Endothelial cell of umbilical vein (primary cell): ENCODE results near the gene NIN. TPM values are rescaled to one million over a fixed set of nuclear protein-coding genes. Genes with fewer than 3 reads are reported as not detected.

Experiments used
- BruUV-seq: library from RNA; stranded (reverse); fragments of 400-500 nt; replicated peaks from 2 replicates; lab custom pipeline; 2021; lab: Mats Ljungman, UMichigan
- CTCF ChIA-PET: fragments of 300-600, 350-600 bp; sonication (Branson Sonifier 250); formaldehyde crosslinking; loops from one replicate; lab custom pipeline; 2021; ENCODE audit warnings: antibody characterized with exemption, inconsistent platforms; lab: Charles Lee
- POLR2A ChIA-PET: fragments of 300-600, 350-600 bp; sonication (Branson Sonifier 250); formaldehyde crosslinking; loops from one replicate; lab custom pipeline; 2021; ENCODE audit warnings: antibody characterized with exemption, inconsistent platforms; lab: Charles Lee
- DNase-seq: peaks from one replicate; pipeline ENCODE4 v3.0.0-alpha.2; 2011; ENCODE audit warnings: low read depth, low spot score
- FAIRE-seq: peaks from 2 replicates; lab custom pipeline; 2011; peaks lifted over from hg19 to GRCh38; lab: Jason Lieb, UNC
- H2AFZ ChIP-seq: 2 replicates; pipeline ENCODE4 v1.6.0; 2012; ENCODE audit warnings: low read depth, low read length, control low read depth, inconsistent platforms
- H3K27ac ChIP-seq: 2 replicates; pipeline ENCODE4 v1.5.1; 2011; ENCODE audit warnings: low read depth, mild to moderate bottlenecking, control low read depth, low read length, moderate library complexity; ENCODE audit not compliant: insufficient read depth
- H3K27me3 ChIP-seq, 2 experiments: 2 replicates each; pipeline versions ENCODE4 v1.6.0 to v1.6.1; 2011; ENCODE audit warnings: low read length in 2 of 2, mixed read lengths in 1 of 2; ENCODE audit not compliant: control insufficient read depth in 2 of 2, insufficient read depth in 2 of 2
- H3K36me3 ChIP-seq, 2 experiments: 2 replicates in 1 of 2; 3 replicates in 1 of 2; pipeline ENCODE4 v1.5.1; 2011; ENCODE audit warnings: low read length in 2 of 2, mild to moderate bottlenecking in 1 of 2, moderate library complexity in 1 of 2; ENCODE audit not compliant: control insufficient read depth in 2 of 2, insufficient read depth in 2 of 2; ENCODE audit errors: extremely low read depth in 1 of 2
- H3K4me1 ChIP-seq: 3 replicates; pipeline ENCODE4 v1.5.1; 2011; ENCODE audit warnings: mild to moderate bottlenecking, low read length; ENCODE audit not compliant: control insufficient read depth, insufficient read depth; ENCODE audit errors: extremely low read depth
- H3K4me2 ChIP-seq: 2 replicates; pipeline ENCODE4 v1.6.1; 2011; ENCODE audit warnings: low read length, control low read depth, mixed read lengths; ENCODE audit not compliant: insufficient read depth
- H3K4me3 ChIP-seq, 3 experiments: fragments of 200-600 bp in 1 of 3; sonication (generic), shearing (Covaris generic) in 1 of 3; replicated peaks in 1 of 3; 2 replicates each; pipeline ENCODE4 v1.5.1; 2011 to 2016; ENCODE audit warnings: control low read depth in 3 of 3, low read length in 3 of 3, mild to moderate bottlenecking in 2 of 3, inconsistent platforms in 1 of 3, low read depth in 1 of 3, moderate library complexity in 1 of 3; ENCODE audit not compliant: insufficient read depth in 1 of 3
- H3K79me2 ChIP-seq: 2 replicates; pipeline ENCODE4 v1.6.0; 2012; ENCODE audit warnings: low read length, inconsistent platforms; ENCODE audit not compliant: control insufficient read depth, insufficient read depth
- H3K9ac ChIP-seq: replicated peaks from 2 replicates; pipeline ENCODE3; 2011; ENCODE audit warnings: low read length, control low read depth; ENCODE audit not compliant: insufficient read depth; ENCODE audit errors: extremely low read depth
- H3K9me1 ChIP-seq: replicated peaks from 3 replicates; pipeline ENCODE4 v1.6.0; 2011; ENCODE audit warnings: mild to moderate bottlenecking, low read length; ENCODE audit not compliant: control insufficient read depth, insufficient read depth; ENCODE audit errors: extremely low read depth
- H3K9me3 ChIP-seq: replicated peaks from 2 replicates; pipeline ENCODE4 v1.5.1; 2012; ENCODE audit warnings: low read length, inconsistent platforms; ENCODE audit not compliant: control insufficient read depth, insufficient read depth
- H4K20me1 ChIP-seq: replicated peaks from 2 replicates; pipeline ENCODE3; 2011; ENCODE audit warnings: mild to moderate bottlenecking, low read length; ENCODE audit not compliant: control insufficient read depth, insufficient read depth; ENCODE audit errors: extremely low read depth
- EZH2 ChIP-seq: IDR thresholded peaks from 2 replicates; pipeline ENCODE4 v1.6.1; 2012; ENCODE audit warnings: borderline replicate concordance, low read depth, mild to moderate bottlenecking, moderate library complexity, low read length, inconsistent platforms; ENCODE audit not compliant: severe bottlenecking
- FOS ChIP-seq: IDR thresholded peaks from 2 replicates; pipeline ENCODE4 v1.6.1; 2011; ENCODE audit warnings: mild to moderate bottlenecking, low read length, moderate library complexity, borderline replicate concordance; ENCODE audit not compliant: insufficient read depth
- GATA2 ChIP-seq: IDR thresholded peaks from 2 replicates; pipeline ENCODE4 v1.7.0; 2011; ENCODE audit warnings: low read depth, mild to moderate bottlenecking, moderate library complexity, mixed read lengths, low read length; ENCODE audit not compliant: insufficient read length, insufficient read depth
- JUN ChIP-seq: IDR thresholded peaks from 2 replicates; pipeline ENCODE4 v1.6.1; 2011; ENCODE audit warnings: borderline replicate concordance, low read depth; ENCODE audit not compliant: insufficient read length, insufficient read depth
- MYC ChIP-seq: IDR thresholded peaks from one replicate; pipeline ENCODE4 v1.6.1; 2011; ENCODE audit warnings: mild to moderate bottlenecking, low read depth, low read length
- POLR2A ChIP-seq: IDR thresholded peaks from 2 replicates; pipeline ENCODE4 v1.6.1; 2012; ENCODE audit warnings: low read depth, mild to moderate bottlenecking, control low read depth, low read length
- POLR2AphosphoS5 ChIP-seq: IDR thresholded peaks from 2 replicates; pipeline ENCODE4 v1.6.1; 2012; ENCODE audit warnings: low read depth, mild to moderate bottlenecking, control low read depth, low read length, moderate library complexity; ENCODE audit not compliant: insufficient read depth
- dilution Hi-C: fragments of 300-500 bp; cut with MboI; formaldehyde crosslinking; loops from one replicate; pipeline ENCODE4 v1.15.0; 2019; ENCODE audit warnings: low sequenced_read_pairs; ENCODE audit not compliant: extremely low pct_ligation_motif_present
- intact Hi-C: fragments of 100-400 bp; cut with micrococcal nuclease; formaldehyde crosslinking; loops from one replicate; pipeline ENCODE4 v1.10.0; 2022
- polyA plus RNA-seq, 4 experiments: library from polyadenylated mRNA; depleted of rRNA in 3 of 4; stranded (reverse) in 3 of 4; unstranded in 1 of 4; fragments of >200 nt; gene quantifications; 2 replicates each; pipeline versions ENCODE4 v1.2.1 to v1.2.3, GENCODE V29; 2011 to 2012; ENCODE audit warnings: missing spikeins in 1 of 4
- total RNA-seq: library from RNA; stranded (reverse); gene quantifications from 2 replicates; pipeline ENCODE4 v1.2.3, GENCODE V29; 2021
- TF ChIP-seq, protein P1 (sequence below): IDR thresholded peaks from 2 replicates; pipeline ENCODE4 v1.6.1; 2011; ENCODE audit not compliant: insufficient read depth, insufficient read length
- TF ChIP-seq, protein P2 (sequence below), 2 donors: IDR thresholded peaks; 1 replicate in 1 of 2; 2 replicates in 1 of 2; pipeline ENCODE4 v1.5.1; 2011; ENCODE audit warnings: low read length in 2 of 2, mild to moderate bottlenecking in 2 of 2, moderate library complexity in 2 of 2, control low read depth in 1 of 2, inconsistent platforms in 1 of 2, low read depth in 1 of 2; ENCODE audit not compliant: insufficient read depth in 1 of 2; ENCODE audit errors: extremely low read depth in 1 of 2

Gene NIN
- total and polyA plus RNA-seq, 2 donors (not counting 3 experiments of a cell fraction or from before 2014, with no cell fraction given), result 7.1 to 76.3 TPM

DNA sequence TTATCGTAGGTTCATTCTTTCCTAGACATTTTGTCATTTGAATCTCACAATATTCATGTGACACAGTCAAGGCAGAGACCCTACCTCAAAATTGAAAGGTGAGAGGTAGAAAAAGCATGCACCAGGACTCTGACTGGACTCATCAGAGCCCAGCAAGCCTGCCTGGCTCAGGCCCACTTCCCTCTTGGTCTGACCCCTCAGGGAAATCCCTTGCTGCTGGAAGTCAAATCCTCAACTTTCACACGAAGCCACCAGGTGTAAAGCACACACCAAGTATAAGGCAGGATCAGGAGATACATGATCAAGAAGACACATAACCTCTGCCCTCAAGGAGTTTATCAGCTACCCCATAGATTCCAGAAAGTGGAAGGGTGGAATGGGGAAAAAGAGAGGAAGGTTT is 18.8 kb downstream of the NIN start:
- no peak for DNase-seq
- no peak overlapping the region for H2AFZ ChIP-seq
- ChIA-PET POLR2A (no interaction called here), CTCF (interaction anchor here (1.4 to 2.4 kb wide), 3 partner anchors 11 to 48 kb away, joined by 4 to 11 read pairs (median 4); no protein-coding TSS in a partner anchor)
- intact Hi-C loops (no loop called here), dilution Hi-C loops (no loop called here)
- no peaks in the 10 kb centered on the region for H4K20me1 ChIP-seq
- BruUV-seq, result no TSS peak
- no peaks in the 10 kb centered on the region for H3K36me3 ChIP-seq
- no peaks in the 10 kb centered on the region for H3K9me3 ChIP-seq
- H3K4me1 ChIP-seq, result peaks cover 11% of the 10 kb centered on the region
- H3K27me3 ChIP-seq, result no peaks in the 10 kb centered on the region
- H3K27ac ChIP-seq, result no peak overlapping the region
- no peak for FAIRE-seq
- no peaks in the 10 kb centered on the region for H3K9me1 ChIP-seq
- no peak for TF ChIP-seq FOS
- TF ChIP-seq, protein P1, sequence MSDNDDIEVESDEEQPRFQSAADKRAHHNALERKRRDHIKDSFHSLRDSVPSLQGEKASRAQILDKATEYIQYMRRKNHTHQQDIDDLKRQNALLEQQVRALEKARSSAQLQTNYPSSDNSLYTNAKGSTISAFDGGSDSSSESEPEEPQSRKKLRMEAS, result no peak
- TF ChIP-seq JUN, result no peak
- TF ChIP-seq, protein P2, sequence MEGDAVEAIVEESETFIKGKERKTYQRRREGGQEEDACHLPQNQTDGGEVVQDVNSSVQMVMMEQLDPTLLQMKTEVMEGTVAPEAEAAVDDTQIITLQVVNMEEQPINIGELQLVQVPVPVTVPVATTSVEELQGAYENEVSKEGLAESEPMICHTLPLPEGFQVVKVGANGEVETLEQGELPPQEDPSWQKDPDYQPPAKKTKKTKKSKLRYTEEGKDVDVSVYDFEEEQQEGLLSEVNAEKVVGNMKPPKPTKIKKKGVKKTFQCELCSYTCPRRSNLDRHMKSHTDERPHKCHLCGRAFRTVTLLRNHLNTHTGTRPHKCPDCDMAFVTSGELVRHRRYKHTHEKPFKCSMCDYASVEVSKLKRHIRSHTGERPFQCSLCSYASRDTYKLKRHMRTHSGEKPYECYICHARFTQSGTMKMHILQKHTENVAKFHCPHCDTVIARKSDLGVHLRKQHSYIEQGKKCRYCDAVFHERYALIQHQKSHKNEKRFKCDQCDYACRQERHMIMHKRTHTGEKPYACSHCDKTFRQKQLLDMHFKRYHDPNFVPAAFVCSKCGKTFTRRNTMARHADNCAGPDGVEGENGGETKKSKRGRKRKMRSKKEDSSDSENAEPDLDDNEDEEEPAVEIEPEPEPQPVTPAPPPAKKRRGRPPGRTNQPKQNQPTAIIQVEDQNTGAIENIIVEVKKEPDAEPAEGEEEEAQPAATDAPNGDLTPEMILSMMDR (IDR thresholded peaks at IDR 0.05; ENCODE audit: extremely low read depth in 1 of 2, insufficient read depth in 1 of 2, low read depth in 1 of 2, low read length in 2 of 2), result no peak
- TF ChIP-seq GATA2, result no peak
- no peak for TF ChIP-seq EZH2
- TF ChIP-seq MYC, result no peak
- no peak for TF ChIP-seq POLR2AphosphoS5
- TF ChIP-seq POLR2A, result no peak
- H3K79me2 ChIP-seq, result peaks cover 56% of the 10 kb centered on the region
- no peak overlapping the region for H3K9ac ChIP-seq
- no peak overlapping the region for H3K4me2 ChIP-seq
- H3K4me3 ChIP-seq, result no peak overlapping the region
